Endothelial cell of umbilical vein (primary cell): Measurements from ENCODE around the gene KIF21B. TPM values are rescaled to one million over a fixed set of nuclear protein-coding genes. Genes with fewer than 3 reads are reported as not detected.

ENCODE experiments used
- BruUV-seq: library from RNA; stranded (reverse); fragments of 400-500 nt; replicated peaks from 2 replicates; lab custom pipeline; 2021; lab: Mats Ljungman, UMichigan
- CTCF ChIA-PET: fragments of 300-600, 350-600 bp; sonication (Branson Sonifier 250); formaldehyde crosslinking; loops from one replicate; lab custom pipeline; 2021; ENCODE audit warnings: antibody characterized with exemption, inconsistent platforms; lab: Charles Lee
- POLR2A ChIA-PET: fragments of 300-600, 350-600 bp; sonication (Branson Sonifier 250); formaldehyde crosslinking; loops from one replicate; lab custom pipeline; 2021; ENCODE audit warnings: antibody characterized with exemption, inconsistent platforms; lab: Charles Lee
- DNase-seq: peaks from one replicate; pipeline ENCODE4 v3.0.0-alpha.2; 2011; ENCODE audit warnings: low read depth, low spot score
- FAIRE-seq: peaks from 2 replicates; lab custom pipeline; 2011; peaks lifted over from hg19 to GRCh38; lab: Jason Lieb, UNC
- H2AFZ ChIP-seq: 2 replicates; pipeline ENCODE4 v1.6.0; 2012; ENCODE audit warnings: low read depth, low read length, control low read depth, inconsistent platforms
- H3K27ac ChIP-seq: 2 replicates; pipeline ENCODE4 v1.5.1; 2011; ENCODE audit warnings: low read depth, mild to moderate bottlenecking, control low read depth, low read length, moderate library complexity; ENCODE audit not compliant: insufficient read depth
- H3K27me3 ChIP-seq, 2 experiments: 2 replicates each; pipeline versions ENCODE4 v1.6.0 to v1.6.1; 2011; ENCODE audit warnings: low read length in 2 of 2, mixed read lengths in 1 of 2; ENCODE audit not compliant: control insufficient read depth in 2 of 2, insufficient read depth in 2 of 2
- H3K36me3 ChIP-seq, 2 experiments: 2 replicates in 1 of 2; 3 replicates in 1 of 2; pipeline ENCODE4 v1.5.1; 2011; ENCODE audit warnings: low read length in 2 of 2, mild to moderate bottlenecking in 1 of 2, moderate library complexity in 1 of 2; ENCODE audit not compliant: control insufficient read depth in 2 of 2, insufficient read depth in 2 of 2; ENCODE audit errors: extremely low read depth in 1 of 2
- H3K4me1 ChIP-seq: 3 replicates; pipeline ENCODE4 v1.5.1; 2011; ENCODE audit warnings: mild to moderate bottlenecking, low read length; ENCODE audit not compliant: control insufficient read depth, insufficient read depth; ENCODE audit errors: extremely low read depth
- H3K4me2 ChIP-seq: 2 replicates; pipeline ENCODE4 v1.6.1; 2011; ENCODE audit warnings: low read length, control low read depth, mixed read lengths; ENCODE audit not compliant: insufficient read depth
- H3K4me3 ChIP-seq, 3 experiments: fragments of 200-600 bp in 1 of 3; sonication (generic), shearing (Covaris generic) in 1 of 3; replicated peaks in 1 of 3; 2 replicates each; pipeline ENCODE4 v1.5.1; 2011 to 2016; ENCODE audit warnings: control low read depth in 3 of 3, low read length in 3 of 3, mild to moderate bottlenecking in 2 of 3, inconsistent platforms in 1 of 3, low read depth in 1 of 3, moderate library complexity in 1 of 3; ENCODE audit not compliant: insufficient read depth in 1 of 3
- H3K79me2 ChIP-seq: 2 replicates; pipeline ENCODE4 v1.6.0; 2012; ENCODE audit warnings: low read length, inconsistent platforms; ENCODE audit not compliant: control insufficient read depth, insufficient read depth
- H3K9ac ChIP-seq: replicated peaks from 2 replicates; pipeline ENCODE3; 2011; ENCODE audit warnings: low read length, control low read depth; ENCODE audit not compliant: insufficient read depth; ENCODE audit errors: extremely low read depth
- H3K9me1 ChIP-seq: replicated peaks from 3 replicates; pipeline ENCODE4 v1.6.0; 2011; ENCODE audit warnings: mild to moderate bottlenecking, low read length; ENCODE audit not compliant: control insufficient read depth, insufficient read depth; ENCODE audit errors: extremely low read depth
- H3K9me3 ChIP-seq: replicated peaks from 2 replicates; pipeline ENCODE4 v1.5.1; 2012; ENCODE audit warnings: low read length, inconsistent platforms; ENCODE audit not compliant: control insufficient read depth, insufficient read depth
- H4K20me1 ChIP-seq: replicated peaks from 2 replicates; pipeline ENCODE3; 2011; ENCODE audit warnings: mild to moderate bottlenecking, low read length; ENCODE audit not compliant: control insufficient read depth, insufficient read depth; ENCODE audit errors: extremely low read depth
- EZH2 ChIP-seq: IDR thresholded peaks from 2 replicates; pipeline ENCODE4 v1.6.1; 2012; ENCODE audit warnings: borderline replicate concordance, low read depth, mild to moderate bottlenecking, moderate library complexity, low read length, inconsistent platforms; ENCODE audit not compliant: severe bottlenecking
- GATA2 ChIP-seq: IDR thresholded peaks from 2 replicates; pipeline ENCODE4 v1.7.0; 2011; ENCODE audit warnings: low read depth, mild to moderate bottlenecking, moderate library complexity, mixed read lengths, low read length; ENCODE audit not compliant: insufficient read length, insufficient read depth
- JUN ChIP-seq: IDR thresholded peaks from 2 replicates; pipeline ENCODE4 v1.6.1; 2011; ENCODE audit warnings: borderline replicate concordance, low read depth; ENCODE audit not compliant: insufficient read length, insufficient read depth
- POLR2A ChIP-seq: IDR thresholded peaks from 2 replicates; pipeline ENCODE4 v1.6.1; 2012; ENCODE audit warnings: low read depth, mild to moderate bottlenecking, control low read depth, low read length
- POLR2AphosphoS5 ChIP-seq: IDR thresholded peaks from 2 replicates; pipeline ENCODE4 v1.6.1; 2012; ENCODE audit warnings: low read depth, mild to moderate bottlenecking, control low read depth, low read length, moderate library complexity; ENCODE audit not compliant: insufficient read depth
- dilution Hi-C: fragments of 300-500 bp; cut with MboI; formaldehyde crosslinking; loops from one replicate; pipeline ENCODE4 v1.15.0; 2019; ENCODE audit warnings: low sequenced_read_pairs; ENCODE audit not compliant: extremely low pct_ligation_motif_present
- intact Hi-C: fragments of 100-400 bp; cut with micrococcal nuclease; formaldehyde crosslinking; loops from one replicate; pipeline ENCODE4 v1.10.0; 2022
- polyA plus RNA-seq, 4 experiments: library from polyadenylated mRNA; depleted of rRNA in 3 of 4; stranded (reverse) in 3 of 4; unstranded in 1 of 4; fragments of >200 nt; gene quantifications; 2 replicates each; pipeline versions ENCODE4 v1.2.1 to v1.2.3, GENCODE V29; 2011 to 2012; ENCODE audit warnings: missing spikeins in 1 of 4
- total RNA-seq: library from RNA; stranded (reverse); gene quantifications from 2 replicates; pipeline ENCODE4 v1.2.3, GENCODE V29; 2021

KIF21B gene
- total and polyA plus RNA-seq, 2 donors (not counting 3 experiments of a cell fraction or from before 2014, with no cell fraction given) = 1.9 to 4.4 TPM

GRCh38 chr1:201000391-201000790, 23.1 kb downstream of the KIF21B start:
- H3K9ac ChIP-seq = no peak overlapping the region
- no peak for DNase-seq
- TF ChIP-seq GATA2 = no peak
- no peak for TF ChIP-seq POLR2A
- TF ChIP-seq POLR2AphosphoS5 = no peak
- no peak for TF ChIP-seq JUN
- H3K79me2 ChIP-seq = no peaks in the 10 kb centered on the region
- no peaks in the 10 kb centered on the region for H3K9me3 ChIP-seq
- H2AFZ ChIP-seq = no peak overlapping the region
- FAIRE-seq = no peak
- CTCF ChIA-PET = interaction anchor here (1.3 to 1.5 kb wide), 2 partner anchors 21 to 29 kb away, joined by 3 to 5 read pairs; no protein-coding TSS in a partner anchor
- H3K4me2 ChIP-seq = no peak overlapping the region
- no peaks in the 10 kb centered on the region for H3K9me1 ChIP-seq
- no TSS peak for BruUV-seq
- H3K4me3 ChIP-seq = no peak overlapping the region
- no peak overlapping the region for H3K27ac ChIP-seq
- dilution Hi-C loops = no loop called here
- H4K20me1 ChIP-seq = no peaks in the 10 kb centered on the region
- POLR2A ChIA-PET = no interaction called here
- intact Hi-C loops = no loop called here
- no peaks in the 10 kb centered on the region for H3K27me3 ChIP-seq
- H3K36me3 ChIP-seq = no peaks in the 10 kb centered on the region
- no peaks in the 10 kb centered on the region for H3K4me1 ChIP-seq

GRCh38 chr1:200999667-201000066, 23.8 kb downstream of the KIF21B start:
- Histone ChIP-seq H3K27me3 (no peaks in the 10 kb centered on the region), H4K20me1 (no peaks in the 10 kb centered on the region), H3K9ac (no peak overlapping the region), H3K79me2 (no peaks in the 10 kb centered on the region), H3K36me3 (no peaks in the 10 kb centered on the region), H3K4me1 (no peaks in the 10 kb centered on the region), H3K4me3 (no peak overlapping the region), H3K9me1 (no peaks in the 10 kb centered on the region), H3K27ac (no peak overlapping the region), H2AFZ (no peak overlapping the region), H3K9me3 (no peaks in the 10 kb centered on the region), H3K4me2 (no peak overlapping the region)
- TF ChIP-seq GATA2 = no peak
- no peak for TF ChIP-seq EZH2
- TF ChIP-seq JUN = no peak
- TF ChIP-seq POLR2AphosphoS5 = no peak
- POLR2A ChIA-PET = no interaction called here
- intact Hi-C loops (no loop called here), dilution Hi-C loops (no loop called here)
- no peak for FAIRE-seq
- no peak for DNase-seq
- no TSS peak for BruUV-seq
- CTCF ChIA-PET = interaction anchor here (1.3 to 1.5 kb wide), 2 partner anchors 22 to 28 kb away, joined by 3 to 5 read pairs; no protein-coding TSS in a partner anchor
